ENCODE data around the gene STOX1. TPM values are rescaled to one million over a fixed set of nuclear protein-coding genes. Genes with fewer than 3 reads are reported as not detected.
"Not testable (repeated sequence)": the region's sequence is repeated elsewhere in the genome, so short reads cannot be mapped to it uniquely, and the experiment has no call there.

STOX1 gene
- polyA plus RNA-seq, 1 donor from 2014 or later: 1.2 TPM

DNA sequence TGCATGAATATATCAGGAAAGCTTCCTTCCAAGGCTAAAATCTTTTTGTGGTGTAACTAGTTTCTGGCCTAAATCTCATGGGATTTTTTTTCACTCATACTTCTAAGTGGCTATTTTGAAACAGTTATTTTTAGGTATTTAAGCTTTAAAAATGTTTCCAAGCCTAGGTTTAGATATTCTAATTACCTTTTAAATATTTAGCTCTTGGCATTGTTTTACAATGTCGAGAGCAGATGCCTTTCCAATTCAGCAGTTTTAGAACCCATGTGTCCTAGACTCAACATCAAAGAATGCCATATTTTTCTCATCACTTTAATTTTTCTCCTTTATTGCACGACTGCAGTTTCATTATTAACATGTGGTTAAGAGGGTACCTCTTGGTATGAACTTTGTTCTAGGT lies 27.1 kb upstream of the STOX1 start:
- no peaks in the 10 kb centered on the region for H3K9me2 ChIP-seq (ENCODE audit: insufficient read depth, low read length)
- no peak overlapping the region for H3K4me3 ChIP-seq (ENCODE audit: low read length)
- no peaks in the 10 kb centered on the region for H3K27me3 ChIP-seq (ENCODE audit: insufficient read depth, low read depth, low read length)
- H3K9me3 ChIP-seq (ENCODE audit: low read length): no peaks in the 10 kb centered on the region
- TF ChIP-seq EP300 (conservative IDR thresholded peaks at IDR 0.05; ENCODE audit: poor library complexity, severe bottlenecking) (no peak), RAD21 (conservative IDR thresholded peaks at IDR 0.05) (no peak)
- H3K79me2 ChIP-seq (replicated peaks; ENCODE audit: insufficient read depth, low read length): no peaks in the 10 kb centered on the region
- no peak overlapping the region for H3K4me2 ChIP-seq (ENCODE audit: low read length)
- peaks cover 6% of the 10 kb centered on the region for H3K36me3 ChIP-seq (ENCODE audit: insufficient read depth, low read length)
- H3K9ac ChIP-seq (ENCODE audit: low read length): no peak overlapping the region
- H4K20me1 ChIP-seq (ENCODE audit: insufficient read depth): no peaks in the 10 kb centered on the region
- H3F3A ChIP-seq (ENCODE audit: insufficient read depth, low read length, poor library complexity, severe bottlenecking): no peaks in the 10 kb centered on the region
- H3K27ac ChIP-seq (ENCODE audit: low read length): no peak overlapping the region
- H2AFZ ChIP-seq (ENCODE audit: low read depth, low read length): no peak overlapping the region

DNA sequence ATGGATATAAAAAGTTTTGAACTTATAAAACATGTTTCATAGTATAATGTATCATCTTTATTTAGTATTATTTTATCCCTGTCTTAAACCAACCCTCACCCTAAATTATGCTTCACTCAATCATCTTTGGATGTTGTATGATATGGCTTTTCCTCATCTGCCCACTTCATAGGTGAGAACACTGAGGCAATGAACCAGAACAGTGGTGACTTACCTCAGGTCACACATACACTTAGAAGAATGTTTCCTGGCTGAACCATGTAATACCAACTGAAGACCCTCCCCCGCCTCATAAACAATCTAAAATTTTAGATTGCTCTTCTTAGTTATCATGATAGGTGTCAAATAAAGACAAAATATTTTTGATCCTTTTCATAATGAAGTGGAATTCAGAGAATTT lies 22.6 kb upstream of the STOX1 start:
- H3K27ac ChIP-seq (ENCODE audit: low read length): no peak overlapping the region
- H4K20me1 ChIP-seq (ENCODE audit: insufficient read depth): no peaks in the 10 kb centered on the region
- H3K9me2 ChIP-seq (ENCODE audit: insufficient read depth, low read length): no peaks in the 10 kb centered on the region
- no peak overlapping the region for H2AFZ ChIP-seq (ENCODE audit: low read depth, low read length)
- H3K27me3 ChIP-seq (ENCODE audit: insufficient read depth, low read depth, low read length): no peaks in the 10 kb centered on the region
- TF ChIP-seq MXI1 (conservative IDR thresholded peaks at IDR 0.05; ENCODE audit: poor library complexity, severe bottlenecking): no peak
- H3K9ac ChIP-seq (ENCODE audit: low read length): no peak overlapping the region
- H3K36me3 ChIP-seq (ENCODE audit: insufficient read depth, low read length): no peaks in the 10 kb centered on the region
- no peak overlapping the region for H3K4me3 ChIP-seq (ENCODE audit: low read length)
- H3K79me2 ChIP-seq (replicated peaks; ENCODE audit: insufficient read depth, low read length): no peaks in the 10 kb centered on the region
- no peak overlapping the region for H3K4me2 ChIP-seq (ENCODE audit: low read length)
- no peaks in the 10 kb centered on the region for H3K9me3 ChIP-seq (ENCODE audit: low read length)
- no peaks in the 10 kb centered on the region for H3F3A ChIP-seq (ENCODE audit: insufficient read depth, low read length, poor library complexity, severe bottlenecking)

DNA sequence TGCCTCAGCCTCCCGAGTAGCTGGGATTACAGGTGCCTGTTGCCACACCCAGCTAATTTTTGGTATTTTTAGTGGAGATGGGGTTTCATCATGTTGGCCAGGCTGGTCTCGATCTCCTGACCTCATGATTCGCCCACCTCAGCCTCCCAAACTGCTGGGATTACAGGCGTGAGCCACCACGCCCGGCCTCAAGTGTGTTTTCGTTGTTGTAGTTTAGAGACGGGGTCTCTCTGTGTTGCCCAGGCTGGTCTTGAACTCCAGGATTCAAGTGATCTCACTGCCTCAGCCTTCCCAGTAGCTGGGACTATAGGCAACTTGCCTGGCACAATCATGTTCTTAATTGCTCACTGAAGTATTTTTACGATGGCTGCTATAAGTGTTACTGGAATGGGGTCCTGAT lies 16.5 kb upstream of the STOX1 start:
- not testable (repeated sequence) for H3K9me2 ChIP-seq (ENCODE audit: insufficient read depth, low read length); H3K4me3 ChIP-seq (ENCODE audit: low read length); H3K9ac ChIP-seq (ENCODE audit: low read length); H3F3A ChIP-seq (ENCODE audit: insufficient read depth, low read length, poor library complexity, severe bottlenecking); H3K27ac ChIP-seq (ENCODE audit: low read length); H3K27me3 ChIP-seq (ENCODE audit: insufficient read depth, low read depth, low read length); H3K4me2 ChIP-seq (ENCODE audit: low read length); H2AFZ ChIP-seq (ENCODE audit: low read depth, low read length); H3K36me3 ChIP-seq (ENCODE audit: insufficient read depth, low read length); H3K79me2 ChIP-seq (replicated peaks; ENCODE audit: insufficient read depth, low read length); H4K20me1 ChIP-seq (ENCODE audit: insufficient read depth); H3K9me3 ChIP-seq (ENCODE audit: low read length)

DNA sequence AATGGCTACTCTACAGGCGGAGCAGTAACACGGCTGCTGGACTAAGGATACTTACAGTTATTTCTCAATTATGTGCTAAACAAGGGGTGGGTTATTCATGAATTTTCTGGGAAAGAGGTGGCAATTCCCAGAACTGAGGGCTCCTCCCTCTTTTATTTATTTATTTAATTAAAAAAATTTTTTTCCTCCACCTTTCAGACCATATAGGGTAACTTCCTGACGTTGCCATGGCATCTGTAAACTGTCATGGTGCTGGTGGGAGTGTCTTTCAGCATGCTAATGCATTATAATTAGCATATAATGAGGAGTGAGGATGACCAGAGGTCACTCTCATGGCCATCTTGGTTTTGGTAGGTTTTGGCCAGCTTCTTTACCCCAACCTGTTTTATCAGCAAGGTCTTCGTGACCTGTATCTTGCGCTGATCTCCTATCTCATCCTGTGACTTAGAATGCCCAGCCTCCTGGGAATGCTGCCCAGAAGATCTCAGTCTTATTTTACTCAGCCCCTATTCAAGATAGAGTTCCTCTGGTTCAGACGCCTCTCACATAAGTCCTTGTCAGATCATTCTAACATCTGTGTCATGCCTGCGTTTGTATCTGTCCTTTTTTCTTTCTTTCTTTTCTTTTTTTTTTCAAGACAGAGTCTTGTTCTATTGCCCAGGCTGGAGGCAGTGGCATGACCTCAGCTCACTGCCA lies 15.9 kb upstream of the STOX1 start:
- no peaks in the 10 kb centered on the region for H3K27me3 ChIP-seq (ENCODE audit: insufficient read depth, low read depth, low read length)
- no peaks in the 10 kb centered on the region for H3F3A ChIP-seq (ENCODE audit: insufficient read depth, low read length, poor library complexity, severe bottlenecking)
- H3K79me2 ChIP-seq (replicated peaks; ENCODE audit: insufficient read depth, low read length): no peaks in the 10 kb centered on the region
- H3K36me3 ChIP-seq (ENCODE audit: insufficient read depth, low read length): no peaks in the 10 kb centered on the region
- H3K4me2 ChIP-seq (ENCODE audit: low read length): no peak overlapping the region
- H3K27ac ChIP-seq (ENCODE audit: low read length): no peak overlapping the region
- no peaks in the 10 kb centered on the region for H3K9me2 ChIP-seq (ENCODE audit: insufficient read depth, low read length)
- H3K9me3 ChIP-seq (ENCODE audit: low read length): no peaks in the 10 kb centered on the region
- no peaks in the 10 kb centered on the region for H4K20me1 ChIP-seq (ENCODE audit: insufficient read depth)
- no peak overlapping the region for H3K9ac ChIP-seq (ENCODE audit: low read length)
- TF ChIP-seq EP300 (conservative IDR thresholded peaks at IDR 0.05; ENCODE audit: poor library complexity, severe bottlenecking): no peak
- TF ChIP-seq, protein P1, sequence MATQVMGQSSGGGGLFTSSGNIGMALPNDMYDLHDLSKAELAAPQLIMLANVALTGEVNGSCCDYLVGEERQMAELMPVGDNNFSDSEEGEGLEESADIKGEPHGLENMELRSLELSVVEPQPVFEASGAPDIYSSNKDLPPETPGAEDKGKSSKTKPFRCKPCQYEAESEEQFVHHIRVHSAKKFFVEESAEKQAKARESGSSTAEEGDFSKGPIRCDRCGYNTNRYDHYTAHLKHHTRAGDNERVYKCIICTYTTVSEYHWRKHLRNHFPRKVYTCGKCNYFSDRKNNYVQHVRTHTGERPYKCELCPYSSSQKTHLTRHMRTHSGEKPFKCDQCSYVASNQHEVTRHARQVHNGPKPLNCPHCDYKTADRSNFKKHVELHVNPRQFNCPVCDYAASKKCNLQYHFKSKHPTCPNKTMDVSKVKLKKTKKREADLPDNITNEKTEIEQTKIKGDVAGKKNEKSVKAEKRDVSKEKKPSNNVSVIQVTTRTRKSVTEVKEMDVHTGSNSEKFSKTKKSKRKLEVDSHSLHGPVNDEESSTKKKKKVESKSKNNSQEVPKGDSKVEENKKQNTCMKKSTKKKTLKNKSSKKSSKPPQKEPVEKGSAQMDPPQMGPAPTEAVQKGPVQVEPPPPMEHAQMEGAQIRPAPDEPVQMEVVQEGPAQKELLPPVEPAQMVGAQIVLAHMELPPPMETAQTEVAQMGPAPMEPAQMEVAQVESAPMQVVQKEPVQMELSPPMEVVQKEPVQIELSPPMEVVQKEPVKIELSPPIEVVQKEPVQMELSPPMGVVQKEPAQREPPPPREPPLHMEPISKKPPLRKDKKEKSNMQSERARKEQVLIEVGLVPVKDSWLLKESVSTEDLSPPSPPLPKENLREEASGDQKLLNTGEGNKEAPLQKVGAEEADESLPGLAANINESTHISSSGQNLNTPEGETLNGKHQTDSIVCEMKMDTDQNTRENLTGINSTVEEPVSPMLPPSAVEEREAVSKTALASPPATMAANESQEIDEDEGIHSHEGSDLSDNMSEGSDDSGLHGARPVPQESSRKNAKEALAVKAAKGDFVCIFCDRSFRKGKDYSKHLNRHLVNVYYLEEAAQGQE (IDR thresholded peaks at IDR 0.05; ENCODE audit: borderline replicate concordance): no peak
- TF ChIP-seq, protein P2, sequence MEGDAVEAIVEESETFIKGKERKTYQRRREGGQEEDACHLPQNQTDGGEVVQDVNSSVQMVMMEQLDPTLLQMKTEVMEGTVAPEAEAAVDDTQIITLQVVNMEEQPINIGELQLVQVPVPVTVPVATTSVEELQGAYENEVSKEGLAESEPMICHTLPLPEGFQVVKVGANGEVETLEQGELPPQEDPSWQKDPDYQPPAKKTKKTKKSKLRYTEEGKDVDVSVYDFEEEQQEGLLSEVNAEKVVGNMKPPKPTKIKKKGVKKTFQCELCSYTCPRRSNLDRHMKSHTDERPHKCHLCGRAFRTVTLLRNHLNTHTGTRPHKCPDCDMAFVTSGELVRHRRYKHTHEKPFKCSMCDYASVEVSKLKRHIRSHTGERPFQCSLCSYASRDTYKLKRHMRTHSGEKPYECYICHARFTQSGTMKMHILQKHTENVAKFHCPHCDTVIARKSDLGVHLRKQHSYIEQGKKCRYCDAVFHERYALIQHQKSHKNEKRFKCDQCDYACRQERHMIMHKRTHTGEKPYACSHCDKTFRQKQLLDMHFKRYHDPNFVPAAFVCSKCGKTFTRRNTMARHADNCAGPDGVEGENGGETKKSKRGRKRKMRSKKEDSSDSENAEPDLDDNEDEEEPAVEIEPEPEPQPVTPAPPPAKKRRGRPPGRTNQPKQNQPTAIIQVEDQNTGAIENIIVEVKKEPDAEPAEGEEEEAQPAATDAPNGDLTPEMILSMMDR (IDR thresholded peaks at IDR 0.05; ENCODE audit: poor library complexity, severe bottlenecking): no peak
- no peak for TF ChIP-seq MXI1 (conservative IDR thresholded peaks at IDR 0.05; ENCODE audit: poor library complexity, severe bottlenecking)
- TF ChIP-seq SMC3 (conservative IDR thresholded peaks at IDR 0.05; ENCODE audit: poor library complexity): no peak
- TF ChIP-seq EZH2 (IDR thresholded peaks at IDR 0.05; ENCODE audit: borderline replicate concordance, insufficient read depth, low read length, poor library complexity, severe bottlenecking): no peak
- no peak for TF ChIP-seq TAF1 (IDR thresholded peaks at IDR 0.05; ENCODE audit: low read depth)
- TF ChIP-seq POLR2AphosphoS5 (IDR thresholded peaks at IDR 0.05): no peak
- no peak for TF ChIP-seq RAD21 (conservative IDR thresholded peaks at IDR 0.05)
- H3K4me3 ChIP-seq (ENCODE audit: low read length): no peak overlapping the region
- H2AFZ ChIP-seq (ENCODE audit: low read depth, low read length): no peak overlapping the region

Data from neural cell (in vitro differentiated cells).